H1 (cell line): ENCODE results near the gene PRPF39. TPM values are rescaled to one million over a fixed set of nuclear protein-coding genes. Genes with fewer than 3 reads are reported as not detected.

Source experiments
- CTCF ChIA-PET: fragments of 300-600 bp; sonication (Branson Sonifier 250); formaldehyde crosslinking; loops from one replicate; lab custom pipeline; 2021; ENCODE audit not compliant: partially characterized antibody; lab: Charles Lee
- POLR2A ChIA-PET: fragments of 300-600 bp; sonication (Branson Sonifier 250); formaldehyde crosslinking; loops from one replicate; lab custom pipeline; 2021; ENCODE audit warnings: inconsistent platforms; ENCODE audit not compliant: partially characterized antibody; lab: Charles Lee
- DNase-seq, 2 experiments: peaks; one replicate each; pipeline versions ENCODE4 v3.0.0 to v3.0.0-alpha.2; 2010 to 2022; ENCODE audit warnings: low spot score in 2 of 2, low read depth in 1 of 2, mixed read lengths in 1 of 2
- FAIRE-seq: peaks from 2 replicates; lab custom pipeline; 2011; peaks lifted over from hg19 to GRCh38; lab: Jason Lieb, UNC
- H2AFZ ChIP-seq: 2 replicates; pipeline ENCODE4 v1.8.1; 2012; ENCODE audit warnings: low read length, inconsistent platforms
- H2AK5ac ChIP-seq: 2 replicates; pipeline ENCODE4 v1.6.1; 2013; ENCODE audit warnings: low read depth, low read length
- H2BK120ac ChIP-seq: replicated peaks from 2 replicates; pipeline ENCODE3; 2013; ENCODE audit warnings: low read depth, low read length, inconsistent platforms
- H2BK12ac ChIP-seq: 2 replicates; pipeline ENCODE4 v1.6.1; 2013; ENCODE audit warnings: low read depth, low read length
- H2BK15ac ChIP-seq: 2 replicates; pipeline ENCODE4 v1.6.1; 2013; ENCODE audit warnings: low read length
- H2BK20ac ChIP-seq: 2 replicates; pipeline ENCODE4 v1.6.1; 2013; ENCODE audit warnings: low read length
- H2BK5ac ChIP-seq: 2 replicates; pipeline ENCODE4 v1.6.1; 2013; ENCODE audit warnings: low read depth, low read length
- H3K14ac ChIP-seq: 2 replicates; pipeline ENCODE4 v1.6.1; 2013; ENCODE audit warnings: inconsistent platforms; ENCODE audit not compliant: insufficient read length
- H3K18ac ChIP-seq: 2 replicates; pipeline ENCODE4 v1.6.1; 2013; ENCODE audit warnings: low read length; ENCODE audit errors: extremely low read depth
- H3K23ac ChIP-seq: 2 replicates; pipeline ENCODE4 v1.6.1; 2013; ENCODE audit warnings: inconsistent platforms; ENCODE audit not compliant: insufficient read length
- H3K23me2 ChIP-seq: 2 replicates; pipeline ENCODE4 v1.6.1; 2013; ENCODE audit warnings: low read depth, low read length
- H3K27ac ChIP-seq: 2 replicates; pipeline ENCODE4 v1.6.1; 2011; ENCODE audit warnings: low read depth, low read length, inconsistent platforms
- H3K27me3 ChIP-seq, 4 experiments: replicated peaks in 1 of 4; 1 replicate in 1 of 4; 2 replicates in 3 of 4; pipeline versions ENCODE4 v1.6.1 to v1.8.1; 2011 to 2013; ENCODE audit warnings: low read length in 3 of 4, mild to moderate bottlenecking in 3 of 4, inconsistent platforms in 2 of 4, mixed read lengths in 2 of 4, moderate library complexity in 1 of 4; ENCODE audit not compliant: control insufficient read depth in 3 of 4, insufficient read depth in 3 of 4; ENCODE audit errors: extremely low read depth in 1 of 4
- H3K36me3 ChIP-seq, 4 experiments: 2 replicates each; pipeline versions ENCODE4 v1.6.1 to v1.8.1; 2011 to 2013; ENCODE audit warnings: mild to moderate bottlenecking in 4 of 4, low read length in 3 of 4, moderate library complexity in 2 of 4, control low read depth in 1 of 4, inconsistent platforms in 1 of 4; ENCODE audit not compliant: insufficient read depth in 4 of 4, control insufficient read depth in 2 of 4
- H3K4ac ChIP-seq: replicated peaks from 2 replicates; pipeline ENCODE3; 2013; ENCODE audit warnings: low read length, low read depth, mixed read lengths, inconsistent platforms; ENCODE audit not compliant: insufficient read length
- H3K4me1 ChIP-seq, 4 experiments: replicated peaks in 1 of 4; 1 replicate in 1 of 4; 2 replicates in 3 of 4; pipeline versions ENCODE4 v1.6.1 to v1.8.1; 2011 to 2013; ENCODE audit warnings: low read length in 3 of 4, inconsistent platforms in 2 of 4, mixed read lengths in 1 of 4; ENCODE audit not compliant: insufficient read depth in 4 of 4, control insufficient read depth in 3 of 4
- H3K4me2 ChIP-seq, 2 experiments: 2 replicates each; pipeline versions ENCODE4 v1.6.1 to v1.8.1; 2011 to 2013; ENCODE audit warnings: low read depth in 2 of 2, low read length in 2 of 2, control low read depth in 1 of 2, inconsistent platforms in 1 of 2, mild to moderate bottlenecking in 1 of 2; ENCODE audit not compliant: insufficient read depth in 1 of 2
- H3K4me3 ChIP-seq, 4 experiments: fragments of 200-600, 300-600 bp in 1 of 4; sonication (generic), shearing (Covaris generic), sonication (Bioruptor Twin) in 1 of 4; 2 replicates each; pipeline versions ENCODE4 v1.5.1 to v1.8.1; 2011 to 2016; ENCODE audit warnings: low read length in 4 of 4, low read depth in 3 of 4, control low read depth in 2 of 4, inconsistent platforms in 2 of 4, mild to moderate bottlenecking in 2 of 4, mixed read lengths in 1 of 4, moderate library complexity in 1 of 4; ENCODE audit not compliant: insufficient read depth in 2 of 4; ENCODE audit errors: extremely low read depth in 1 of 4
- H3K56ac ChIP-seq: replicated peaks from 2 replicates; pipeline ENCODE3; 2013; ENCODE audit warnings: low read depth, mild to moderate bottlenecking, mixed read lengths, low read length, inconsistent platforms; ENCODE audit not compliant: insufficient read length
- H3K79me1 ChIP-seq: 2 replicates; pipeline ENCODE4 v1.6.1; 2013; ENCODE audit warnings: low read depth, low read length, control low read depth
- H3K79me2 ChIP-seq, 2 experiments: 2 replicates each; pipeline versions ENCODE4 v1.6.1 to v1.8.1; 2012 to 2013; ENCODE audit warnings: low read length in 2 of 2, mild to moderate bottlenecking in 2 of 2, inconsistent platforms in 1 of 2; ENCODE audit not compliant: insufficient read depth in 2 of 2, control insufficient read depth in 1 of 2
- H3K9ac ChIP-seq, 4 experiments: replicated peaks in 1 of 4; 1 replicate in 1 of 4; 2 replicates in 3 of 4; pipeline versions ENCODE4 v1.6.1 to v1.8.1; 2011 to 2013; ENCODE audit warnings: low read depth in 3 of 4, low read length in 3 of 4, control low read depth in 2 of 4, mild to moderate bottlenecking in 2 of 4, moderate library complexity in 2 of 4, inconsistent platforms in 1 of 4; ENCODE audit errors: extremely low read depth in 1 of 4
- H3K9me3 ChIP-seq, 2 experiments: 2 replicates each; pipeline versions ENCODE4 v1.6.1 to v1.8.1; 2012 to 2013; ENCODE audit warnings: mild to moderate bottlenecking in 2 of 2, moderate library complexity in 2 of 2, control low read depth in 1 of 2, inconsistent platforms in 1 of 2, low read depth in 1 of 2, low read length in 1 of 2, mixed read lengths in 1 of 2; ENCODE audit not compliant: insufficient read depth in 2 of 2
- H4K20me1 ChIP-seq, 2 experiments: replicated peaks in 1 of 2; 2 replicates each; pipeline versions ENCODE3 to v1.8.1; 2011 to 2013; ENCODE audit warnings: inconsistent platforms in 2 of 2, low read length in 2 of 2, mild to moderate bottlenecking in 1 of 2; ENCODE audit not compliant: insufficient read depth in 2 of 2, control insufficient read depth in 1 of 2
- H4K5ac ChIP-seq: 2 replicates; pipeline ENCODE4 v1.6.1; 2013; ENCODE audit warnings: low read length, low read depth, mixed read lengths, inconsistent platforms; ENCODE audit not compliant: insufficient read length
- H4K8ac ChIP-seq: 2 replicates; pipeline ENCODE4 v1.8.0; 2013; ENCODE audit warnings: mild to moderate bottlenecking, moderate library complexity, low read length, inconsistent platforms; ENCODE audit not compliant: insufficient read depth; ENCODE audit errors: extremely low read depth
- H4K91ac ChIP-seq: replicated peaks from 2 replicates; pipeline ENCODE3; 2013; ENCODE audit warnings: low read length, mixed read lengths, inconsistent platforms; ENCODE audit not compliant: insufficient read length
- CTBP2 ChIP-seq: IDR thresholded peaks from 2 replicates; pipeline ENCODE4 v1.7.0; 2011; ENCODE audit warnings: borderline replicate concordance, mild to moderate bottlenecking, moderate library complexity, mixed read lengths, low read length; ENCODE audit not compliant: insufficient read depth, insufficient read length
- EGR1 ChIP-seq: IDR thresholded peaks from 2 replicates; pipeline ENCODE4 v1.6.1; 2011; ENCODE audit warnings: low read depth, low read length, borderline replicate concordance
- KDM1A ChIP-seq: fragments of 200-600, 300-600 bp; sonication (generic); IDR thresholded peaks from 2 replicates; pipeline ENCODE4 v1.7.1; 2016; ENCODE audit warnings: mild to moderate bottlenecking, low read length, borderline replicate concordance
- POLR2AphosphoS5 ChIP-seq: IDR thresholded peaks from 2 replicates; pipeline ENCODE4 v1.6.1; 2011; ENCODE audit warnings: low read depth, low read length
- RBBP5 ChIP-seq: IDR thresholded peaks from 2 replicates; pipeline ENCODE4 v1.7.1; 2012; ENCODE audit warnings: low read depth, mild to moderate bottlenecking, inconsistent platforms, low read length, moderate library complexity, borderline replicate concordance
- SP1 ChIP-seq: IDR thresholded peaks from 2 replicates; pipeline ENCODE4 v1.6.1; 2011; ENCODE audit warnings: low read depth, low read length
- SUZ12 ChIP-seq: fragments of 200-600 bp; sonication (generic); IDR thresholded peaks from 2 replicates; pipeline ENCODE4 v1.6.1; 2012; ENCODE audit warnings: mild to moderate bottlenecking, inconsistent platforms, low read length, moderate library complexity, mixed read lengths
- WGBS, 2 experiments: shearing (Covaris generic) in 1 of 2; methylation state at CpG; one replicate each; pipeline versions ENCODE4 v1.1.6 to v1.1.7; 2013 to 2015; ENCODE audit warnings: low lambda C conversion rate in 2 of 2, mixed read lengths in 2 of 2, inconsistent platforms in 1 of 2, low coverage in 1 of 2, missing lambda C conversion rate in 1 of 2; ENCODE audit not compliant: insufficient replicate concordance in 2 of 2, insufficient coverage in 1 of 2, insufficient read length in 1 of 2; ENCODE audit errors: extremely low coverage in 1 of 2, missing lambda C conversion rate in 1 of 2; 5-methylcytosine and 5-hydroxymethylcytosine counted together
- polyA plus RNA-seq, 7 experiments: library from polyadenylated mRNA; depleted of rRNA in 3 of 7; stranded (reverse) in 5 of 7; unstranded in 2 of 7; fragments of >200 nt in 5 of 7; fragments of 200-250 nt in 2 of 7; gene quantifications; 1 replicate in 5 of 7; 2 replicates in 1 of 7; 4 replicates in 1 of 7; pipeline versions ENCODE4 v1.2.1 to v1.2.3, GENCODE V29; 2011 to 2013; ENCODE audit warnings: missing spikeins in 2 of 7, mixed read lengths in 2 of 7
- total RNA-seq: library from RNA; stranded (reverse); fragmentation: NEBNext Ultra II Directional; extraction: Animal tissue kit (Norgen Biotek cat#: 25700); gene quantifications from 2 replicates; pipeline ENCODE4 v1.2.1, GENCODE V29; 2021
- TF ChIP-seq, protein P1 (sequence below): IDR thresholded peaks from 2 replicates; pipeline ENCODE4 v1.6.1; 2012; ENCODE audit warnings: inconsistent platforms
- TF ChIP-seq, protein P2 (sequence below): IDR thresholded peaks from 2 replicates; pipeline ENCODE4 v1.6.1; 2011; ENCODE audit warnings: low read length, improper control_type of control experiment
- TF ChIP-seq, protein P3 (sequence below): IDR thresholded peaks from 2 replicates; pipeline ENCODE4 v1.6.1; 2012; ENCODE audit warnings: low read length, inconsistent platforms

The PRPF39 gene
- total and polyA plus RNA-seq, 2 of the 8 experiments (the other 6 are each of a cell fraction or from before 2014, with no cell fraction given), result 22.4 to 43.3 TPM

DNA sequence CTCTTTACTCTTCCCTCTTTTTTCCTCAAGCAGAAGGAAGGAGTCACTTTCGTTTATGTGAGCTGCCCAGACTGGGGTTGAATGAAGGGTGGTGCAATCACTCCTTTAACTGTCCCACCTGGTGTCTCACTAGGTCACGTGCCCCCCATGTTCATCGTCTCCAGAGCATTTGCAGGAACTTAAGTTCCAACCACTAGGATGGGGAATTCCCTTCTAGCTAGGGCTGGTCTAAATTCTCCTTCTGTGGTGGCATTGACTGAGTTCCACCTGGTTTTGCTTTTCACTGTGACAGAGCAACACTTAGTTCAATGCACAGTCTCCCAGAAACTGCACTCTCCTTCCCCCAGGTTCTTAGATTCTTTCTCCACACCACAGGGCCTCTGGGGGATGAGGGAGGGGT lies 61.3 kb downstream of the PRPF39 start:
- Histone ChIP-seq H2BK15ac (no peak overlapping the region), H4K20me1 (no peaks in the 10 kb centered on the region), H2AFZ (no peak overlapping the region), H3K23ac (no peak overlapping the region), H4K5ac (no peak overlapping the region), H3K18ac (no peak overlapping the region), H2BK120ac (no peak overlapping the region), H3K4me2 (no peak overlapping the region), H3K4me3 (no peak overlapping the region), H3K23me2 (no peaks in the 10 kb centered on the region; the same call in 1 of the 2 replicates), H3K79me2 (peaks cover 0 to 21% of the 10 kb centered on the region in 2 experiments; a peak in 2 of 4 replicates), H3K79me1 (peaks cover 2% of the 10 kb centered on the region; the same call in 1 of the 2 replicates), H2AK5ac (no peak overlapping the region), H2BK12ac (no peak overlapping the region), H3K9ac (no peak overlapping the region), H3K4ac (no peak overlapping the region), H3K9me3 (no peaks in the 10 kb centered on the region), H2BK5ac (no peak overlapping the region), H4K8ac (no peak overlapping the region), H3K4me1 (peaks cover 0 to 4% (median 1%) of the 10 kb centered on the region in 4 experiments; a peak in 2 of 7 replicates), H4K91ac (no peak overlapping the region), H3K27me3 (no peaks in the 10 kb centered on the region), H2BK20ac (no peak overlapping the region), H3K36me3 (peaks cover 0 to 5% (median 1%) of the 10 kb centered on the region in 4 experiments; a peak in 2 of 8 replicates), H3K56ac (no peak overlapping the region), H3K27ac (no peak overlapping the region), H3K14ac (no peak overlapping the region)
- no peak for FAIRE-seq
- ChIA-PET POLR2A (interaction anchor here (0.6 to 1.0 kb wide), 2 partner anchors 16 to 119 kb away, joined by 3 read pairs; no protein-coding TSS in a partner anchor), CTCF (interaction anchor here (0.9 kb wide), 1 partner anchor 9 kb away, joined by 3 read pairs; the partner anchor contains the start of gene FANCM)
- WGBS, 2 experiments, result 94% methylated on average over 3 of the region's 3 CpGs; no CpG with 5 or more reads in 1 of the 2 experiments
- TF ChIP-seq POLR2AphosphoS5, result no peak
- TF ChIP-seq, protein P1, sequence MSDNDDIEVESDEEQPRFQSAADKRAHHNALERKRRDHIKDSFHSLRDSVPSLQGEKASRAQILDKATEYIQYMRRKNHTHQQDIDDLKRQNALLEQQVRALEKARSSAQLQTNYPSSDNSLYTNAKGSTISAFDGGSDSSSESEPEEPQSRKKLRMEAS, result no peak
- TF ChIP-seq, protein P2, sequence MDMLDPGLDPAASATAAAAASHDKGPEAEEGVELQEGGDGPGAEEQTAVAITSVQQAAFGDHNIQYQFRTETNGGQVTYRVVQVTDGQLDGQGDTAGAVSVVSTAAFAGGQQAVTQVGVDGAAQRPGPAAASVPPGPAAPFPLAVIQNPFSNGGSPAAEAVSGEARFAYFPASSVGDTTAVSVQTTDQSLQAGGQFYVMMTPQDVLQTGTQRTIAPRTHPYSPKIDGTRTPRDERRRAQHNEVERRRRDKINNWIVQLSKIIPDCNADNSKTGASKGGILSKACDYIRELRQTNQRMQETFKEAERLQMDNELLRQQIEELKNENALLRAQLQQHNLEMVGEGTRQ, result no peak
- TF ChIP-seq, protein P3, sequence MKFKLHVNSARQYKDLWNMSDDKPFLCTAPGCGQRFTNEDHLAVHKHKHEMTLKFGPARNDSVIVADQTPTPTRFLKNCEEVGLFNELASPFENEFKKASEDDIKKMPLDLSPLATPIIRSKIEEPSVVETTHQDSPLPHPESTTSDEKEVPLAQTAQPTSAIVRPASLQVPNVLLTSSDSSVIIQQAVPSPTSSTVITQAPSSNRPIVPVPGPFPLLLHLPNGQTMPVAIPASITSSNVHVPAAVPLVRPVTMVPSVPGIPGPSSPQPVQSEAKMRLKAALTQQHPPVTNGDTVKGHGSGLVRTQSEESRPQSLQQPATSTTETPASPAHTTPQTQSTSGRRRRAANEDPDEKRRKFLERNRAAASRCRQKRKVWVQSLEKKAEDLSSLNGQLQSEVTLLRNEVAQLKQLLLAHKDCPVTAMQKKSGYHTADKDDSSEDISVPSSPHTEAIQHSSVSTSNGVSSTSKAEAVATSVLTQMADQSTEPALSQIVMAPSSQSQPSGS, result no peak
- TF ChIP-seq SUZ12, result no peak
- no peak for TF ChIP-seq SP1
- TF ChIP-seq RBBP5, result no peak
- no peak for TF ChIP-seq CTBP2
- no peak for TF ChIP-seq KDM1A
- TF ChIP-seq EGR1, result no peak
- DNase-seq, result no peak
